Measurements from ENCODE around the gene KRTAP5-11.
"Not testable (repeated sequence)": the region's sequence is repeated elsewhere in the genome, so short reads cannot be mapped to it uniquely, and the experiment has no call there.

Gene KRTAP5-11

DNA sequence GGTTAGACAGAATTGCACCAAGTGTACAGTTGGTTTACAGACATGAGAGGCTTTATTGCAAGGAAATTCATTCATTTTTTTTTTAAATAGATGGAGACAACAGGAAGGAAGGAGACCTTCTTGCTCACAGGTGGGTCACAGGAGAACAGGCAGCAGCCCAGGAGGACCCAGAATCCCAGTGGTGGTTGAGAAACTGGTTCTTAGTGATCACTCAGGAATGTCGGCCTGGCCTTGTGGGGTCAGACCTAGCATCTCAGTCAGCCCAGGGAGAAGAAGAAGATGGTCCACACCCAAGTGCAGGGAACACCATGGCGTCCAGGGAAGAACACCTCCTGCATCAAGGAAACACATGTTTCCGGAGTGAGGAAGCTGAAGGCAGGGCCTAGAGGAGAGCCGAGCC lies 849 bp downstream of the KRTAP5-11 start:
- no peak for DNase-seq (ENCODE audit: low read depth in 2 of 2)

DNA sequence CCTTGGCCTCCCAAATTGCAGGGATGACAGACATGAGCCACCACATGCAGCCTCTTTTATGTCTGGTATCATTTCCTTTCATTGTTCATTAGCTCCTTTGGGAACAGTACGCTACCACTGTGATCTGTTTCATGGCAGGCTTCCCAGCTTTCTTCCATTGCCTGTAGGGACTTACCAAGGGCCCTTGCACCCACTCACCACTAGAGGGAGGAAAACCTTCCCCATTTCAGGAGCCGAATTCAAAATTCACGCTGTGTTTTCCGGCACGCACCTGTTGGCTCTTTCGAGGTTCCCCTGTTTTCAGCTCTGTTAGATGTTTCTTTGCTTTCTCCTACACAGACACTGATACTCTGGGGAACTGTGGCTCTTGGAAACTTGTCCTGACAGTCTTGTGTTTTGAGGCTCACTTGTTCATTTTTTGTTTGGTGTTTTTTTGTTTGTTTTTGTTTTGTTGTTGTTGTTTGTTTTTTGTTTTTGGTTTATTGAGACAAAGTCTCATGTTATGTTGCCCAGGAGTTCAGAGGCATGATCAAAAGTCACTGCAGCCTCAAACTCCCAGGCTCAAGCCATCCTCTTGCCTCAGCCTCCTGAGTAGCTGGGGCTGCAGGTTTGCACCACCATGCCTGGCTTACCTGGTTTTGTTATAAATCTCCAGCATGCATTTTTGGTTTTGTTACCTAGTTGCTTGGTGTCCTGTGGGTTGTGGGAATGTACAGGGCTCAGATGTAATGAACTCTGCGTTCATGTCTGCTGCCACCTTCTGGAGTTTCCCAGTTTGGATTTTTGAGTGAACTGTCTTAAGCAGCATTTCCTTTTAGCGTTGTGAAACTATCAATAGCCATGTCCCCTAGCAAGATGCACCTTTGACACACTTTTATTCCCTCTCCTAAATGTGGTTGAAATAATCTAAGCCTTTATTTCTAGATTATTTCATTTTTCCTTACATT lies 2.3 kb downstream of the KRTAP5-11 start:
- DNase-seq (ENCODE audit: low read depth in 2 of 2) = no peak

DNA sequence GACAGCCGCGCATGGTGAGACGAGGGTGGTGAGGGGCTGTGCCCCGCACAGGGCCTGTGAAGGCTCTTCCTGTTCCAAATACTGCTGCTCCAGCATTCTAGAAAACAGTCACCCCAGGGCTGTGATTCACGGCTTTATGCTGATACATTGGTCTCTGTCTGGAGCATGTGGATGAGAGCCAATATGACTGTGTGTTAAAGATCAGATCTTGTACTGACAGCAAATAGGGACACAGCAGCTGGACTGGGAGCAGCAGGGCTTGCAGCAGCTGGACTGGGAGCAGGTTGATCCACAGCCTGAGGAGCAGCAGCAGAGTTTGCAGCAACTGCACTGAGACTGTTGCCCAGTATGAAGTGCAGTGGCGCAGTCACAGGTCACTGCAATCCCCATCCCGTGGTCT lies 3.2 kb downstream of the KRTAP5-11 start:
- DNase-seq (ENCODE audit: low read depth in 2 of 2) = not testable (repeated sequence)

DNA sequence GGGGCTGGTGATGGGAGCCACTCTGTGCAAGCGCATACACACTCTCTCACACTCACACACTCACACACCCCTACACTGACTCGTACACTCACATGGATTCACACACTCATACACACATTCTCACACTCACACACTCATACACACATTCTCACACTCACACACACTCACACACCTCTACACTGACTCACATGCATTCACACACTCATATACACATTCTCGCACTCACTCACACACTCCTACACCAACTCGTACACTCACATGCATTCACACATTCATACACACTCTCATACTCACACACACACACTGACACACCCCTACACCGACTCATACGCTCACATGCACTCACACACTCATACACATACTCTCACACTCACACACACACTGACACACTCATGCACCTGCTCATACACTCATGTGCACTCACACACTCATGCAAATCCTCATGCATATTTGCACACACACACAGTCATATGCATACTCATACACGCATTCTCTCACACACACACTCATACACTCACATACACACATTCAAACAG lies 5.1 kb downstream of the KRTAP5-11 start:
- no peak for DNase-seq (ENCODE audit: low read depth in 2 of 2)

DNA sequence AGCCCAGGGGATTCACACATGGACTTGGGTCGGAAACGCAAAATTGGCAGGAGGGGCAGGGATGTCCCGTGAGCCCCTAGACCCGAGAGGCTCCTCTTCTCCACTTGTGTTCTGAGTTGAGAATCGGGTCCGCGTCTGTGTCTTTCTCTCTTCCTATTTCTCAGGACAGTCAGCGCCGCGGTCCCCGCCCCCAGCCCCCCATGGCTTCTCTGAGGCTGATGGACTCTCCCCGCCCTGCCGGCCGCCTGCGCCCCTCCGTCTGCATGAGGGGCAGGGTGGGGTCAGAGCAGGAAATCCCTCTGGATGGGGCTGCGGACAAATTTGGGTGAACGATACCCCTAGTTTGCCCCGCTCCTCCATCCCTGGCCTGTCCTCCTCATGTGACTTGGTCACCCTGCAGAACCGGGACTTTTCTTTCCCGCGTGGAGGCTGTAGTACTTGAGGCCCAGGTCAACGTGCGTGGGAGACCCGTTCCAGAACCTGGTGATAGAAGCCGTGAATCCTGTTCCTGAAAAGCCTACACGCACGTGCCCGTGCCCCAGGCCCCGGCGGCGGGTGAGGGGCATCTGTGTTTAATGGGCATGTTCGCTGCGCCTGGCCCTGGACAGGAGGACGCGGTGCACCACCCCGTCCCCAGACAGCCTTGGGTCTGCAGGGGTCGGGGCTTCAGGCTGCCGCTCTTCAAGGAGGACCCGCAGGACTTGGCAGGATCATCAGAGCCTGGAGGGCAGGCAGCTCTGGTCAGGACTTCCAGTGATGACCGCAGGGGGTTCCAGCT lies 5.8 kb downstream of the KRTAP5-11 start:
- not testable (repeated sequence) for DNase-seq (ENCODE audit: low read depth in 2 of 2)

DNA sequence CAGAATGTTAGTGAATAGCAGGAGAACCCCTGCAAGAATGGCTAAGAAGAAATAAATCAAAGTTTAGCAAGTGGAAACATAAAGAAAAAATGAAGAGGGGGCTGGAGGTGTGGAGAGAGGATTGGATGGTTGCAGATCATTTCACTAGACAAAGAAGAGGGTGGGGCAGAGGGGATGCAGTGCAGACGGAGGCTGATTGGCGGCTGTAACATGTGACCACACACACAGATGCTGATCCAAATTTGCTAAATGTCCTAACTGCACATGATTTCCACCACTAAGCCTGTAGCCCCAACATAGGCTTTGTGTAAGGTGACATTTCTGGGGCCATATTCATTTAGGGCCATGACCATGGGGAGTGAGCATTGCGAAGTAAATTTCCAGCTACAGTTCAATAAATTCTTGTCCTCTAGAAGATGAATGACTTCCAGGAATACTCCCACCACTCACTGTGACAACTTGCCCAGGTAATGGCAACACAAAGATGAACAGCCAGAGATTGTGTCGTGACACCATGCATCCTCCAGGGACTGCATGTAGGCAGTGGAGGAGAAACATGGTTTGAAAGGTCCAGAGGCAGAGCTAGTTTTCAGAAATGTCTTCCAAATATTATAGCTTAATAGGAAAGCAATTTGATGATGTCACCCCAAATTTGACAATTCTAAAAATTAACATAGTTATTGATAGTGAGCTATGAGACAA lies 6.8 kb downstream of the KRTAP5-11 start:
- DNase-seq (ENCODE audit: low read depth in 2 of 2) = no peak

DNA sequence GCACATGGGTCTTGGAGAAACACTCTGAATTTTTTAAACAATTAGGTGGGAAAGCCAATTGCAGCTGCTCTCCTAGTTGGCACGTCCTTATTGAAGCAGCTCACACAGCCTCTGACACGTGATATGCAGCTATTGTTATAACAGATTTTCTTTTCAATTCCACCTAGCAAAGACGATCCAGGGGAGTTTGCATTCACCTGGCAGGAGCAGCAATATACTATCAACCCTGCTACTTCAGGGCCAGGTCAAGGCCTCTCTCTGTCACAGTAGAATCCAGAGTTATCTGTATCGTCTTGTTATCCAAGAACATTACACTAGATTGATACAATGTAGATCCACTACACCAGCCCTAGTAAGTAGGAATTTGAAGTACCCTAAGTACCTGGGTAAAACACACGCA lies 8.3 kb downstream of the KRTAP5-11 start:
- DNase-seq (ENCODE audit: low read depth in 2 of 2) = no peak

DNA sequence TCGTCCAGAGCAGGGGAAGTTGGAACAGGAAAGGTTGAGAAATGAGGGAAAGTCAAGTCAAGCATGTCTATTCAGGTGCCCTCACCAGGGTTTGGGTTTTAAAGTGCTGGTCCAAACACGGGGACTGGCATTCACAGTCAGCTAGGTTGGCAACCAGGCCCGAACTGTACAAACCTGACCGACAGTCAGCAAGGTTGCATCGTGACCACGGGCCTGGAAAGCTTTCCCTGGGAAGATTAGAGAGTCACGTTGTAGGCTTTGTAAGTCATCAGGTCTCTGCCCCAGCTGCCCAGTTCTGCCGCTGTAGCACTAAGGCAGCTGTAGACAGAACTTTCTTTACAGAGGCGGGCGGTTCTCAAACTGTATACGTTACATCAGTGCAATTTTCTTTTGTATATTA lies 9.9 kb downstream of the KRTAP5-11 start:
- DNase-seq (ENCODE audit: low read depth in 2 of 2) = no peak

DNA sequence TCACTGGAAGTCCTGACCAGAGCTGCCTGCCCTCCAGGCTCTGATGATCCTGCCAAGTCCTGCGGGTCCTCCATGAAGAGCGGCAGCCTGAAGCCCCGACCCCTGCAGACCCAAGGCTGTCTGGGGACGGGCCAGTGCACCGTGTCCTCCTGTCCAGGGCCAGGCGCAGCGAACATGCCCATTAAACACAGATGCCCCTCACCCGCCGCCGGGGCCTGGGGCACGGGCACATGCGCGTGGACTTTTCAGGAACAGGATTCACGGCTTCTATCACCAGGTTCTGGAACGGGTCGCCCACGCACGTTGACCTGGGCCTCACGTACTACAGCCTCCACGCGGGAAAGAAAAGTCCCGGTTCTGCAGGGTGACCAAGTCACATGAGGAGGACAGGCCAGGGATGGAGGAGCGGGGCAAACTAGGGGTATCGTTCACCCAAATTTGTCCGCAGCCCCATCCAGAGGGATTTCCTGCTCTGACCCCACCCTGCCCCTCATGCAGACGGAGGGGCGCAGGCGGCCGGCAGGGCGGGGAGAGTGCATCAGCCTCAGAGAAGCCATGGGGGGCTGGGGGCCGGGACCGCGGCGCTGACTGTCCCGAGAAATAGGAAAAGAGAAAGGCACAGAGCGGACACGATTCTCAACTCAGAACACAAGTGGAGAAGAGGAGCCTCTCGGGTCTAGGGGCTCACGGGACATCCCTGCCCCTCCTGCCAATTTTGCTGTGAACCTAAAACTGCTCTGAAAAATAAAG lies 11.4 kb downstream of the KRTAP5-11 start:
- not testable (repeated sequence) for DNase-seq (ENCODE audit: low read depth in 2 of 2)

DNA sequence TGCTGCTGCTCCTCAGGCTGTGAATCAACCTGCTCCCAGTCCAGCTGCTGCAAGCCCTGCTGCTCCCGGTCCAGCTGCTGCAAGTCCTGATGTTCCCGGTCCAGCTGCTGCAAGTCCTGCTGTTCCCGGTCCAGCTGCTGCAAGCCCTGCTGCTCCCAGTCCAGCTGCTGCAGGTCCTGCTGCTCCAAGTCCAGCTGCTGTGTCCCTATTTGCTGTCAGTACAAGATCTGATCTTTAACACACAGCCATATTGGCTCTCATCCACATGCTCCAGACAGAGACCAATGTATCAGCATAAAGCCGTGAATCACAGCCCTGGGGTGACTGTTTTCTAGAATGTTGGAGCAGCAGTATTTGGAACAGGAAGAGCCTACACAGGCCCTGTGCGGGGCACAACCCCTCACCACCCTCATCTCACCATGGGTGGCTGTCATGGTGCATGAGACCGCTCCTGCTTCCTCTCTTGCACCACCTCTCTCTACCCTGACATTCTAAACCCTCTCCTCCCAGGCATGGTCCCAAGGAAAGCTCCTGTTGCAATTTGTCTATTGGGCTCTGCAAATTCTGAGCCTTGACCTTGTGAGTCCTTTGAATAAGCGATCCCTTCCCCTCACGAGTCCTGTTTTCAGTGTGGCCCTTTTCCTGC lies 13.8 kb downstream of the KRTAP5-11 start:
- DNase-seq (ENCODE audit: low read depth in 2 of 2) = no peak

DNA sequence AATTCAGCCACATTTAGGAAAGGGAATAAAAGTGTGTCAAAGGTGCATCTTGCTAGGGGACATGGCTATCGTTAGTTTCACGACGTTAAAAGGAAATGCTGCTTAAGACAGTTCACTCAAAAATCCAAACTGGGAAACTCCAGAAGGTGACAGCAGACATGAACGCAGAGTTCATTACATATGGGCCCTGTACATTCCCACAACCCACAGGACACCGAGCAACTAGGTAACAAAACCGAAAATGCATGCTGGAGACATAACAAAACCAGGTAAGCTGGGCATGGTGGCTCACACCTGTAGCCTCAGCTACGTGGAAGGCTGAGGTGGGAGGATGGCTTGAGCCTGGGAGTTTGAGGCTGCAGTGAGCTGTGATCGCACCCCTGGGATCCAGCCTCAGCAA lies 15.0 kb downstream of the KRTAP5-11 start:
- DNase-seq (ENCODE audit: low read depth in 2 of 2) = not testable (repeated sequence)

DNA sequence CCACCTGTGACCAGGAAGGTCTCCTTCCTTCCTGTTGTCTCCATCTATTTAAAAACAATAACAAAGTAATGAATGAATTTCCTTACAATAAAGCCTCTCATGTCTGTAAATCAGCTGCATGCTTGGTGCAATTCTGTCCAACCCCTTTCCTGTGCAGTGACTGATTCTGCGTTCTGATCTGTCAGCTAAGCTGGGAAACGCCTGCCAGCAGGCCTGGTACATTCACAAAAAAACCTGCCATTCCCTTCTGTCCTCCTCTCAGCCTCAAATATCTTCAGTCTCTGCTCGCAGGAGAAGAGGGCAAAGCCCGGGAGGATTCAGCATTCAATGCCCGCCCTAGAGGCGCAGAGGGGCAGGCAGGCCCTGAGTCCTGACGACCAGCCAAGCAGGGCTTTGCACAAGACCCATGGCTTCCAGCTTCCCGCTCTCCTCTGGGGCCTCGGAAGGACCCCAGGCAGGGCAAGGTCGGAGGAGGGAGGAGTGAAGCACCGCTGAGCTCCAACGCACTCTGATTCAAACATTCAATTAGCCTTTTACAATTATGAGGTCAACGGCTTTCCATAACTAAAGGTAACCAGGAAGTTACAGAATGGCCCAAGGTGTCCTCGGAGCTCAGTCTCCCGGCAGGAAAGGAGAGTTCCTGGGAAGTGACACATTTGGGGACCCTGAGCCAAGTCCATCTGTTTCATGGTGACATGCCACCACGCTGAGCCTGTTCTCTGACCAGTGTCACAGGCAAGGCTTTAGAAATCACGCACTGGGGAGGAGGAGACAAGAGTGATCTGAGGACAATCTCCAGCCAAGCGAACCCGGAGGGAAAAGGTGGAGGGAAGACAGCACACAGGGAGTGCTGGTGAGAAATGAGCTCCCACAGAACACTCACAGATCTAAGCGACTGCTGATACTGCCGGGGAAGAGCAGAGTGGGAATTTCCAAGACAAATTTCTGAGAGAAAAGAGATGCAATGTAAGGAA lies 15.8 kb downstream of the KRTAP5-11 start:
- DNase-seq (ENCODE audit: low read depth in 2 of 2) = not testable (repeated sequence)

DNA sequence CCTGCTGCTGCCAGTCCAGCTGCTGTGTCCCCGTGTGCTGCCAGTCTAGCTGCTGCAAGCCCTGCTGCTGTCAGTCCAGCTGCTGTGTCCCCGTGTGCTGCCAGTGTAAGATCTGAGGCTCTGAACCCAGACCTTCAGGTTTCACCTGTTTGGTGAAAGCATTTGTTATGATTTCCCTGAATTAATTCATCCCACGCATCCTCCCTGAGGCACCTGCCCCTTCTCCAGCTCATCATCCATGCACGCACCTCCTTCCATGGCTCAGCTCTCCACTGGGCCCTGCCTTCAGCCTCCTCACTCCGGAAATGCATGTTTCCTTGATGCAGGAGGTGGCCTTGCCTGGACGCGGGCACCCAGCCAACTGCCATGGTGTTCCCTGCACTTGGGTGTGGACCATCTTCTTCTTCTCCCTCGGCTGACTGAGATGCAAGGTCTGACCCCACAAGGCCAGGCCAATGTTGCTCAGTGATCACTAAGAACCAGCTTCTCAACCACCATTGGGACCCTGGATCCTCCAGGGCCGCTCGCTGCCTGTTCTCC lies 16.5 kb downstream of the KRTAP5-11 start:
- DNase-seq (ENCODE audit: low read depth in 2 of 2) = no peak

DNA sequence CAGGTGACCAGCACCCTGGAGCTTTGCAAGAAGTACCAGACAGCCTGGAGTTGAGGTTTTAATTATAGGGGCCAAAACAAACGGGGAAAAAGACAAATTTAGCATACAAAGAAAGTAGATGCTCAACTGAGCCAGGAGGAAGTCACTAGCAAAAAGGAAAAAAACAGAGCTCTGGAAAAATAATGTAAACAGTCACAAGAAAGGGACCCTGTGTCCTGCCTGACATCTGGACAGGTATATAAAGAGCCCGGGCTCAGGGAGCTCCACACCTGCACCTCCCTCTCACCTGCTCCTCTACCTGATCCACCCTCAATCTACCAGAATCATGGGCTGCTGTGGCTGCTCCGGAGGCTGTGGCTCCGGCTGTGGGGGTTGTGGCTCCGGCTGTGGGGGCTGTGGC lies 17.4 kb downstream of the KRTAP5-11 start, which contains the start of gene KRTAP5-10:
Gene KRTAP5-10, plus strand, starts transcription at position 301 of the 400 bp plus-strand sequence. Its CDS starts 25 bp downstream, at position 326.
- no peak for DNase-seq (ENCODE audit: low read depth in 2 of 2)

DNA sequence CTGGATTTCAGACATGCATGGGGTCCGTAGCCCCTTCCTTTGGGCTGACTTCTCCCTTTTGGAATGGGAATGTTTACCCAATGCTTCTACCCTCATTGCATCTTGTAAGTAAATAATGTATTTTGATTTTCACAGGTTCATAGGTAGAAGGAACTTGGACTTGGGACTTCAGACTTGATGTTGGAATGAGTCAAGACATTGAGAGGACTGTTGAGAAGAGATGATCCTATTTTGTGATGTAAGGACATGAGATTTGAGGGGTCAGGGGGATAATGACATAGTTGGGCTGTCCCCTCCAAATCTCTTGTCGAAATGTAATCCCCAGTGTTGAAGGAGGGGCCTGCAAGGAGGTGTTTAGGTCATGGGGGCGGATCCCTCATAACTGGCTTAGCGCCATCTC lies 18.2 kb downstream of the KRTAP5-11 start:
- DNase-seq (ENCODE audit: low read depth in 2 of 2) = no peak

DNA sequence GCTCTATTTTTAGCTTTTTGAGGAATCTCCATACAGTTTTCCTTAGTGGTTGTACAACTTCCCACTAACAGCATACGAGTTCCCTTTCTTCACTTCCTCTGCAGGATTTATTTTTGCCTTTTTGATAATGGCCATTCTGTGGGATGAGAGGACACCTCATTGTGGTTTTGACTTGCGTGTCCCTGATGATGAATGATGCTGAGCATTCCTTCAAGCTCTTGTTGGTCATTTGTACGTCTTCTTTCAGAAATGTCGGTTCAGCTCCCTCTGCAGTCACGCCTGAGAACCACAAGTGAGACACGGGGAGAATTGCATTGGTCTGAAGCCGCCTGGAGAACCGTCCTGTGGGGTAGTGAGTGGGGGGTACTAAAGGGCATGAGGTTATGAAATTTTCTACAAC lies 19.3 kb downstream of the KRTAP5-11 start:
- no peak for DNase-seq (ENCODE audit: low read depth in 2 of 2)

DNA sequence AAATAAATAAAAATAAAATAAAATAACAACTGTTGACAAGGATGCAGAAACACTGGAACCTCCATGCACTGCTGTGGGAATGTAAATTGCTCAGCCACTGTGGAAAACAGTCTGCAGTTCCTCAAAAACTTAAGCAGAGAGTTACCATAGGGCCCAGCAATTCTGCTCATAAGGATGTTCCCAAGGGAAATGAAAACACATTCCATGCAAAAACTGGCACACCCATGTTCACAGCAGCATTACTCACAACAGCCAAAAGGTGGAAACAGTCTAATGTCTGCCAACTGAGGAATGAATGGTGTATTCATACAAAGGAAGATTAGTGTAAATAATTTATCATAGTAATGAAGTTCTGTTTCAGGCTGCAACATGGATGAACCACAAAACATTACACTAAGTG lies 20.6 kb downstream of the KRTAP5-11 start:
- DNase-seq (ENCODE audit: low read depth in 2 of 2) = no peak

DNA sequence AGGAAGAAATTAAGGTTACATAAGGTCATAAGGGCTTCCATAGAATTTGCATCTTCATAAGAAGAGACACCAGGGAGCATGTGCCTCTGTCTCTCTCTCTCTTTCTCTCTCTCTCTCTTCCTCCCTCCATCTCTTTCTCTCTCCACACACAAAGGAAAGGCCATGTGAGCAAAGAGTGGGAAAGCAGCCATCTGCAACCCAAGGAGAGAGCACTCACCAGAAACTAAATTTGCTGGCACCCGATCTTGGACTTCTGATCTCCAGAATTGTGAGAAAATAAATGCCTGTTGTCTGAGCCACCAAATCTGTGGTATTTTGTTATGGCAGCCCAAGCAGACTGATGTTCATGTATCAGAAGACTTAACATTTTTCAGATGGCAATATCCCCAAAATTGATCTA lies 23.7 kb downstream of the KRTAP5-11 start:
- no peak for DNase-seq (ENCODE audit: low read depth in 2 of 2)

DNA sequence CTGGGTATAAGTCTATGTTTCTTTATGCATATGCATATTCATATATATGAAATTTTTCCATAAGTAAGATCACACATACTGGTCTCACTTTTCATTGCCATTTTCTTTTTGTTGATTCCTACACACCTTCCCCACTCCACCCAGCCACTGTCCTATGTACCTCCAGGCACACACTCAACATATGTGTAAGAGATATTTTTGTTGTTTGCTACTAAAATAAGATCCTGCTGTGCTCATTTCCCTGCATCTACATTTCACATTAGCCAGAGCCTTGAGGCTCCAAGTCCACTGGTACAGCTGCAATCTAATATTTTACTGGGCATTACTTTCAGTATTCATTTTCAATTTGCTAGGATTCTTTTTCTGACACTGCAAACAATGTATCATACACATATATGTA lies 25.4 kb downstream of the KRTAP5-11 start:
- no peak for DNase-seq (ENCODE audit: low read depth in 2 of 2)

Measured in stimulated activated CD8-positive, alpha-beta memory T cell treated with anti-CD3 and anti-CD28 coated beads, Interleukin-7, amount 100 ng/mL, for 4 hours (primary cell).